ENCODE data around the gene SLC17A3. TPM values are rescaled to one million over a fixed set of nuclear protein-coding genes. Genes with fewer than 3 reads are reported as not detected.
A peak's percentile ranks its signal among the peaks of the same experiment; 100 is the strongest.

The SLC17A3 gene
- polyA plus RNA-seq, 1 donor: 0.43 TPM

DNA sequence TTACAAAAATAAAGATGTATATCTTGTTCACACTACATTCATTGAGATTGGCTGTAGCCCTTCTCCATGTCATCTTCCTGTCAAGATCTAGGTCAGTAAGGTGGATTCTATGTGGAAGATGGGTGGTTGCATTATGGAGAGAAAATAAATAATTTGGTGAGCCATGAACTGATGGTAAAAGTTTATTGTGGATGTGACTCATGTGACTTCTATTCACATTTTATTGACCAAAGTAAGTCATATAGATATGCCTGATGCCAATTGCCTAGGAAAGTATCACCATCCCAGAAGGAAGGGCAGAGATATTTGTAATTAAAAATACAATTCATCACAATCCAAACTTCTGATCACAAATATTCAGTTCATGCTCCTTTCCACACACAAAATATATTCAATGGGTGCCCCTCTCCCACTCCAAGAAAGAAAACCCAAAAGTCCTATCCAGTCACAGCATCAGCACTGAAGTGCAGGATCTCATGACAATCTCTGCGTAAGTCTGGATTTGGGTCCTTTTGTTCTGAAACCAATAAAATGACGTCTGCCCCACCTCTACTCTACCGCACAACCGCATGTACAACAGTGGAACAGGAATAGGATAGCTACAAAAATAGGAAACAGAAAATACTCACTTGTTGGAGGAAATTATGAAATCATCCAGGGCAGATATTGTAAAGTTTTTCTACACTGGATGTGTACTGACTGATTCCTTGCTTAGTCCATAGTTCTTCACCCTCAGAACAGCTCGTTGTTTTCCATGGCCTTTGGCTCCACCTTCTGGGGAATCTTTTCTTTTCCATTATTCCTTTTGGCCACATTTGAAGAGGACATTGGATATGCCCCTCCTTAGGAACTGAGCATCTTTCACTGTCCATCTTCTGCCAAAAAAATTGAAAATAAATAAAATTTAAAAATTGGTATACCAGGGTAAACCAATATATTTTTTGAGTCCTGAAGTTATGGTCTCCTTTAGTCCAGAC is 16.1 kb upstream of the SLC17A3 start:
- H3K4me3 ChIP-seq (ENCODE audit: low read length): no peak overlapping the region
- H3K27me3 ChIP-seq (ENCODE audit: control insufficient read depth, insufficient read depth, low read length): no peaks in the 10 kb centered on the region
- 0% methylated on average over 1 of the region's 5 CpGs for WGBS (ENCODE audit: insufficient coverage, low lambda C conversion rate)

DNA sequence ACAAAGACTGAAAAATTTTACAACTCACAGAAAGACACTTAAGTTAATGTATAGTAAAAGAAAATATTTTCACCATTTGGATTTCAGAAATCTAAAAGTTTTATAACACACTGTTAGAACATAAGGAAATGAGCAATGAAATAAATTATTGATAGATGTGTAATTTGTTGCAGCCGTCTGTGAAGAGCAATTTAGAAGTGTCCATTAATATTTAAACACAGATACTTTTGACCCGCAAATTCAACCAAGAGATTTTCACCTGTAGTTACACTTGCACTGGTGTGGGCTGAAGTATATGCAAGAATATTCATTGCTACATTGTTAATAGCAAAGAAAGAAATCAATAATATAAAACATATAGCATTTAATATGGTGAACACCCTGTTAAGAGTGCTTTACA is 14.6 kb upstream of the SLC17A3 start:
- 20% methylated on average over 1 of the region's 2 CpGs for WGBS (ENCODE audit: insufficient coverage, low lambda C conversion rate)
- Histone ChIP-seq H3K4me3 (ENCODE audit: low read length) (no peak overlapping the region), H3K9me3 (ENCODE audit: control insufficient read depth, low read depth, low read length) (no peaks in the 10 kb centered on the region), H3K36me3 (ENCODE audit: control insufficient read depth, insufficient read depth, low read length) (no peaks in the 10 kb centered on the region), H3K4me1 (ENCODE audit: control insufficient read depth, insufficient read depth, low read length) (no peaks in the 10 kb centered on the region), H3K27me3 (ENCODE audit: control insufficient read depth, insufficient read depth, low read length) (no peaks in the 10 kb centered on the region), H3K27ac (ENCODE audit: low read length) (no peak overlapping the region)
- DNase-seq: no peak

More for the DNA sequence above, 16.1 kb upstream of the SLC17A3 start:
- H3K27ac ChIP-seq (ENCODE audit: low read length): no peak overlapping the region
- peak; percentile 42 to 58 for DNase-seq
- H3K9me3 ChIP-seq (ENCODE audit: control insufficient read depth, low read depth, low read length): no peaks in the 10 kb centered on the region
- no peaks in the 10 kb centered on the region for H3K36me3 ChIP-seq (ENCODE audit: control insufficient read depth, insufficient read depth, low read length)
- no peaks in the 10 kb centered on the region for H3K4me1 ChIP-seq (ENCODE audit: control insufficient read depth, insufficient read depth, low read length)

DNA sequence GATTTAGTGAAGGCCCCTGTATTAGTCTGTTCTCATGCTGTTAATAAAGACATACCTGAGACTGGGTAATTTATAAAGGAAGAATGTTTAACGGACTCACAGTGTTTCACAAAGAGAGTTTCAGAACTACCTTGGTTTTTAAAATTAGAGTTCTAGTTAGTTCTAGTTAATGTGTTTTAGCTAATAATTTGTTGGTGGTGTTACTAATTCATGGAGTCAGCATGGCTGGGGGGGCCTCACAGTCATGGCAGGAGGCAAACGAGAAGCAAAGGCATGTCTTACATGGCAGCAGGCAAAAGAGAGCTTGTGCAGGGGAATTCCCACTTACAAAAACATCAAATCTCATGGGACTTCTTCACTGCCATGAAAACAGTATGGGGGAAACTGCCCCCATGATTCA is 12.0 kb upstream of the SLC17A3 start:
- H3K9me3 ChIP-seq (ENCODE audit: control insufficient read depth, low read depth, low read length): peaks cover 5% of the 10 kb centered on the region
- no peak for DNase-seq
- H3K4me1 ChIP-seq (ENCODE audit: control insufficient read depth, insufficient read depth, low read length): no peaks in the 10 kb centered on the region
- H3K27me3 ChIP-seq (ENCODE audit: control insufficient read depth, insufficient read depth, low read length): no peaks in the 10 kb centered on the region
- no peaks in the 10 kb centered on the region for H3K36me3 ChIP-seq (ENCODE audit: control insufficient read depth, insufficient read depth, low read length)
- H3K27ac ChIP-seq (ENCODE audit: low read length): no peak overlapping the region
- H3K4me3 ChIP-seq (ENCODE audit: low read length): no peak overlapping the region
- 100% methylated on average over 1 of the region's 2 CpGs for WGBS (ENCODE audit: insufficient coverage, low lambda C conversion rate)

DNA sequence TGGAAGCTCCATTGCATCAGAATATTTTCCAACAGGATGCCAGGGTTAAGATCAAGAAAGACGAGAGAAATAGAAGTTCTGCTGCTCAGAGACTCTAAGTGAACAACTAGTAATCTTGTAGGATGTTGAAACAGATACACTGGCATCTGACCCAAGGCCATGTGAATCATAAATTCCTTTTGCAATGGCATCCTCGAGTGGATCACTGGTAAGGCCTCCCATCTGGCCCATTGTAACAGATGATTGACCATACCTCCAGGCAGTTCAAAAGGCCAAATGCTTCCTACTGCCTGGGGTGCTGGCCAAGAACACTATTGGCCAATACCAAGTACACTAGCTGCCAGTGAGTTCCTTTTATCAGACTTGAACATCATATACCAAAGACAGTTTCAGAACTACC is 9.9 kb upstream of the SLC17A3 start:
- H3K36me3 ChIP-seq (ENCODE audit: control insufficient read depth, insufficient read depth, low read length): no peaks in the 10 kb centered on the region
- H3K4me1 ChIP-seq (ENCODE audit: control insufficient read depth, insufficient read depth, low read length): no peaks in the 10 kb centered on the region
- peak overlapping the region; percentile 29 for H3K27ac ChIP-seq (ENCODE audit: low read length)
- DNase-seq: peak; percentile 70 to 76
- H3K4me3 ChIP-seq (ENCODE audit: low read length): no peak overlapping the region
- WGBS (ENCODE audit: insufficient coverage, low lambda C conversion rate): no CpG with 5 or more reads among the region's 2 CpGs
- no peaks in the 10 kb centered on the region for H3K27me3 ChIP-seq (ENCODE audit: control insufficient read depth, insufficient read depth, low read length)
- H3K9me3 ChIP-seq (ENCODE audit: control insufficient read depth, low read depth, low read length): peaks cover 5% of the 10 kb centered on the region

- WGBS (ENCODE audit: insufficient coverage, low lambda C conversion rate): no CpG with 5 or more reads among the region's 1 CpG
- Histone ChIP-seq H3K27me3 (ENCODE audit: control insufficient read depth, insufficient read depth, low read length) (no peaks in the 10 kb centered on the region), H3K27ac (ENCODE audit: low read length) (peak overlapping the region; percentile 29), H3K36me3 (ENCODE audit: control insufficient read depth, insufficient read depth, low read length) (no peaks in the 10 kb centered on the region), H3K4me1 (ENCODE audit: control insufficient read depth, insufficient read depth, low read length) (no peaks in the 10 kb centered on the region), H3K4me3 (ENCODE audit: low read length) (no peak overlapping the region), H3K9me3 (ENCODE audit: control insufficient read depth, low read depth, low read length) (peaks cover 5% of the 10 kb centered on the region)
- no peak for DNase-seq
These were observed 9.5 kb upstream of the SLC17A3 start for GRCh38 chr6:25883536-25883935.

DNA sequence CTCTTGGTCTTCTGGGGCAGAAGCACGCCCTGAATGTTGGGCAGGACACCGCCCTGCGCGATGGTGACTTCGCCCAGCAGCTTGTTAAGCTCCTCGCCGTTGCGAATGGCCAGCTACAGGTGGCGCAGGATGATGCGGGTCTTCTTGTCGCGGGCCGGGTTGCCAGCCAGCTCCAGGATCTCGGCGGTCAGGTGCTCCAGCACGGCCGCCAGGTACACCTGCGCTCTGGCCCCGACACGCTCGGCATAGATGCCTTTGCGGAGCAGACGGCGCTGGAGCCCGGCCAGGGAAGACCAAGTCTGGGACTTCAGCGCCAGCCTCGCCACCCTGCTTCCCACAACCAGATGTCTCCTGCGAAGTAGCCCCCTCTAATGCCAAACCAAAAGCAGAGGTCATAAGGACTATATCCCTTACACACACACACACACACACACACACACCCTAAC is 8.0 kb upstream of the SLC17A3 start:
- peaks cover 5% of the 10 kb centered on the region for H3K9me3 ChIP-seq (ENCODE audit: control insufficient read depth, low read depth, low read length)
- no peaks in the 10 kb centered on the region for H3K36me3 ChIP-seq (ENCODE audit: control insufficient read depth, insufficient read depth, low read length)
- WGBS (ENCODE audit: insufficient coverage, low lambda C conversion rate): no CpG with 5 or more reads among the region's 28 CpGs
- H3K4me1 ChIP-seq (ENCODE audit: control insufficient read depth, insufficient read depth, low read length): no peaks in the 10 kb centered on the region
- DNase-seq: peak; percentile 36 to 82
- H3K4me3 ChIP-seq (ENCODE audit: low read length): peak overlapping the region; percentile 30
- H3K27ac ChIP-seq (ENCODE audit: low read length): peak overlapping the region; percentile 56
- no peaks in the 10 kb centered on the region for H3K27me3 ChIP-seq (ENCODE audit: control insufficient read depth, insufficient read depth, low read length)

DNA sequence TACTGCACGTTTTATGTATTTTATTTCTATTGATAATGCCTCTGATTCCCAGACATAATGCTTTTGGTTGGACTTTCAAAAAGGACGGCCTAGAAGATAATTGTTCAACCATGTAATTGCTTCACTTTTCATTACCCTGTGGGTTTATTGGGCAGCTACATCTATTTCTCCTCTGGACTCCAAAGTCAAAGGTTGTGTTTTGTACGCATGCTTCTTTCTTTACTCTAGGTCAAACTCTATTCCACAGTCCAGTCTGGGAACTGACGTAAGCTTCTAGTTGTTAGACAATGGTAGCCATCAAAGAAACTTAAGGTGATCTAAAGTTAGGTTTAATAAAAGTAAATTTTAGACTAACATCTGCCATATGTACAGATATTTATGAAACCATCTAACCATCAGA is 6.6 kb upstream of the SLC17A3 start:
- peak; percentile 50 to 74 for DNase-seq
- H3K27ac ChIP-seq (ENCODE audit: low read length): peak overlapping the region; percentile 47
- no peak overlapping the region for H3K4me3 ChIP-seq (ENCODE audit: low read length)
- H3K4me1 ChIP-seq (ENCODE audit: control insufficient read depth, insufficient read depth, low read length): peaks cover 4% of the 10 kb centered on the region
- H3K9me3 ChIP-seq (ENCODE audit: control insufficient read depth, low read depth, low read length): peaks cover 5% of the 10 kb centered on the region
- WGBS (ENCODE audit: insufficient coverage, low lambda C conversion rate): 33% methylated on average over 1 of the region's 4 CpGs
- H3K27me3 ChIP-seq (ENCODE audit: control insufficient read depth, insufficient read depth, low read length): no peaks in the 10 kb centered on the region
- no peaks in the 10 kb centered on the region for H3K36me3 ChIP-seq (ENCODE audit: control insufficient read depth, insufficient read depth, low read length)

DNA sequence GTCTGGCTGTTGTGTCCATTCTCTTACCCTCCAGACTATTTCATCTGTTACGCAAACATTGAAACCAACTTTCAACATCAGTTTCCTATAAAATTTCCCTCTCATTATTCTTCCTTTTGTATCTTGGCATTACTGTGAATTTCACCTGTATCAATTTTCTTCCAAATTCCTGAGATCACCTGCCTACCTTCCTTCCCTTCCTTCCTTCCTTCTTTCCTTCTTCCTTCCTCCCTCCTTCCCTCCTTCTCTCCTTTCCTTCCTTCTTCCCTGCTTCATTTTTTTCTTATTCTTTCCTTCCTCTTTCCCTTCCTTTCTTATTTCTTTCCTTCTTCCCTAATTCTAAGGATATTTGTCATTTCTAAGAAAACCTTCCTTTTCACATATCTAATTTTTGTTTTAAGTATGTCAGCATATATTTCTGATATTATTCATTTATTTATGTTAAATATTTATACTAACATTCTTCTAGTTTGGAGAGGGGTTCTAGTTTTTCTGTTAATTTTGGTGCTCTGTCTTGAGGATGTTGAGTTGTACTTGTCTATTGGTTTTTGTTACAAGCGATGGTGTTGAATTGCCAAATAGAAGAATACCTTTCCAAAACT is 4.8 kb upstream of the SLC17A3 start:
- no peak for DNase-seq
- no peaks in the 10 kb centered on the region for H3K27me3 ChIP-seq (ENCODE audit: control insufficient read depth, insufficient read depth, low read length)
- H3K4me3 ChIP-seq (ENCODE audit: low read length): no peak overlapping the region
- 100% methylated on average over 1 of the region's 2 CpGs for WGBS (ENCODE audit: insufficient coverage, low lambda C conversion rate)
- peaks cover 5% of the 10 kb centered on the region for H3K9me3 ChIP-seq (ENCODE audit: control insufficient read depth, low read depth, low read length)
- H3K4me1 ChIP-seq (ENCODE audit: control insufficient read depth, insufficient read depth, low read length): peaks cover 4% of the 10 kb centered on the region
- no peaks in the 10 kb centered on the region for H3K36me3 ChIP-seq (ENCODE audit: control insufficient read depth, insufficient read depth, low read length)
- no peak overlapping the region for H3K27ac ChIP-seq (ENCODE audit: low read length)

DNA sequence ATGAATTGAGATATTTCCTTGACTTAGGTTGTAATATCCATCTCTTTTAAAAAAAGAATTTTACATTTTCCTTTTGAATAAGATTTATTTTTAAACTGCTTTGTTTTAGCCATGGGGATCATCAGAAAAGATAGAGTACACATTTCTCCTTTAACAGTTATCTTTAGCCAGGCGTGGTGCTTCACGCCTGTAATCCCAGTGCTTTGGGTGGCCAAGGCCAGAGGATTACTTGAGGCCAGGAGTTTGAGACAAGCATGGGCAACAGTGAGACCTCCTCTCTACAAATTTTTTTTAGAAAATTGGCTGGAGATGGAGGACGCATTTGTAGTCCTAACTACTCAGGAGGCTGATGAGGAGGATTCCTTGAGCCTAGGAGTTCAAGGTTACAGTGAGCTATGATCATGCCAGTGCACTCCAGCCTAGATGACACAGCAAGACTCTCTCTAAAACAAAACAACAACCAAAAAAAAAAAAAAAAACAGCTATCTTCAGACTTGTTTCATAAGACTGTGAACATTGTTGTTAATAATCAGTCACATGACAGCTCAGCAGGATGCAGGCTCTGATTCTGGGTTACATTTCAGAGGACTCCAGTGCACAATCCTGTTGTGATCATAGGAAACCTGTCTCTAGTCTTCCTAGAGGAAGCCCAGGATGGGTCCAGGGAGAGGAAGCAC is 2.0 kb upstream of the SLC17A3 start:
- H3K27ac ChIP-seq (ENCODE audit: low read length): no peak overlapping the region
- WGBS (ENCODE audit: insufficient coverage, low lambda C conversion rate): no CpG with 5 or more reads among the region's 3 CpGs

DNA sequence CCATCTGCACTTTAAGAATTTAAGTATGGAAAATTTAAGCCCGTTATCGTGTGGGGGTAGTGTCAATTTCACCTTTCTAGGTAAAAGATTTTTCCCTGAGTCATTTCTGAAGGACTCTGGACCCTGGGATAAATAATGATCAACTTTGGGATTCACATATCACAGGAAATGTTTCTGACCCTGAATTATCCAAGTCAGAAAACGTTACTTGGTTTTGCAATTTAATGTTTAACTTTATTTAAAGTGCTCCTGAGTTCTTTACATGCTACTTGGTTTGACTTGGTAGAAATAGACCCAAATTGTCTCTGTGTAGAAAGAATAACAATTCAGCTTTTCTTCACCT is 1.5 kb upstream of the SLC17A3 start:
- H3K36me3 ChIP-seq (ENCODE audit: control insufficient read depth, insufficient read depth, low read length): no peaks in the 10 kb centered on the region
- peaks cover 4% of the 10 kb centered on the region for H3K4me1 ChIP-seq (ENCODE audit: control insufficient read depth, insufficient read depth, low read length)
- WGBS (ENCODE audit: insufficient coverage, low lambda C conversion rate): 17% methylated on average over 1 of the region's 3 CpGs
- H3K4me3 ChIP-seq (ENCODE audit: low read length): no peak overlapping the region
- no peak for DNase-seq
- no peaks in the 10 kb centered on the region for H3K9me3 ChIP-seq (ENCODE audit: control insufficient read depth, low read depth, low read length)
- H3K27ac ChIP-seq (ENCODE audit: low read length): no peak overlapping the region
- H3K27me3 ChIP-seq (ENCODE audit: control insufficient read depth, insufficient read depth, low read length): no peaks in the 10 kb centered on the region

More for the DNA sequence above, 2.0 kb upstream of the SLC17A3 start:
- H3K9me3 ChIP-seq (ENCODE audit: control insufficient read depth, low read depth, low read length): no peaks in the 10 kb centered on the region
- no peak overlapping the region for H3K4me3 ChIP-seq (ENCODE audit: low read length)
- no peaks in the 10 kb centered on the region for H3K36me3 ChIP-seq (ENCODE audit: control insufficient read depth, insufficient read depth, low read length)
- H3K27me3 ChIP-seq (ENCODE audit: control insufficient read depth, insufficient read depth, low read length): no peaks in the 10 kb centered on the region
- peaks cover 4% of the 10 kb centered on the region for H3K4me1 ChIP-seq (ENCODE audit: control insufficient read depth, insufficient read depth, low read length)
- DNase-seq: no peak
